ENCODE measurements around the gene OXNAD1. TPM values are rescaled to one million over a fixed set of nuclear protein-coding genes. Genes with fewer than 3 reads are reported as not detected.

Gene OXNAD1
- total RNA-seq, 1 experiment from 2014 or later = 23.7 TPM

DNA sequence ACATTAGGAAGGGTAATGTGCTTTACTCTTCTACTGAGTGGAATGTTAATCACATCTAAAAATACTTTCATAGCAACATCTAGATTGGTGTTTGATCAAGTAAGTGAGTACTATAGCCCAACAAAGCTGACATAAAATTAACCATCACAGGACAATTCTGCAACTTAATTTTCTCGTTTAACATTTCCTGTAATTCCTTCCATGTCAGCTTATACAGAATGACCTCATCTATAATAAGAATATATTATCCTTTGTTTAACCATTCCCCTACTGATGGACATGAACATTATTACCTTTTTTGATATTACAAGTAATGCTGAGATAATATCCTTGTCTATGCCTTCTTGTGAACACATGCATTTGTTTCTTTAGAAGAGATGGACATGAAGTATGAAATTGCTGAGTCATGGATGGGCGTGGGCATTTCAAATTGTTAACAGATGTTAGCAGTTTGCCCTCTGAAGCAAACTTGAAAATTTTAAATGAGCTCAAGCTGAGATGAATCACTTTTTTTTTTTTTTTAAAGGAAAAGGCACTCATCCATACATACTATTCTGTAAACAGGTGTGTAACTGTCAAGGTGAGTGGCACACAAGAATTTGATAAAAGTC is 85.1 kb downstream of the OXNAD1 start:
- no peak overlapping the region for H3K4me3 Mint-ChIP-seq
- H2BK20ac ChIP-seq (ENCODE audit: low read depth, low read length, poor library complexity, severe bottlenecking) = no peak overlapping the region
- WGBS (ENCODE audit: extremely low coverage, insufficient read length, low lambda C conversion rate) = no CpG with 5 or more reads among the region's 2 CpGs

More for the DNA sequence above, 85.1 kb downstream of the OXNAD1 start:
- no peak overlapping the region for H3K23ac ChIP-seq (ENCODE audit: insufficient read length, low read depth, low read length)
- H3K4me1 Mint-ChIP-seq = peaks cover 25 to 35% of the 10 kb centered on the region in 2 experiments
- no peak overlapping the region for H2AFZ ChIP-seq (ENCODE audit: low read length)
- no peaks in the 10 kb centered on the region for H3K23me2 ChIP-seq (ENCODE audit: insufficient read length, low read depth, low read length, poor library complexity, severe bottlenecking)
- H2AK5ac ChIP-seq (ENCODE audit: insufficient read length, low read length) = no peak overlapping the region
- no peak overlapping the region for H4K5ac ChIP-seq (ENCODE audit: insufficient read length, low read depth, low read length)
- H3K14ac ChIP-seq (ENCODE audit: insufficient read depth, low read length) = no peak overlapping the region
- H4K91ac ChIP-seq (ENCODE audit: insufficient read length, low read depth, low read length) = no peak overlapping the region
- no peak overlapping the region for H2BK120ac ChIP-seq (ENCODE audit: low read depth, low read length, poor library complexity, severe bottlenecking)
- H3K79me1 ChIP-seq (ENCODE audit: insufficient read depth, low read depth, low read length, poor library complexity, severe bottlenecking) = no peaks in the 10 kb centered on the region
- DNase-seq = no peak
- no peak overlapping the region for H3K27ac ChIP-seq (ENCODE audit: insufficient read length, low read depth, low read length)
- H3K4ac ChIP-seq (ENCODE audit: low read depth, low read length) = no peak overlapping the region
- no peaks in the 10 kb centered on the region for H3K79me2 ChIP-seq (ENCODE audit: insufficient read depth, low read length)
- H2BK12ac ChIP-seq (ENCODE audit: insufficient read length, low read depth, low read length) = no peak overlapping the region
- no peak overlapping the region for H3K18ac ChIP-seq (ENCODE audit: insufficient read length, low read depth, low read length)
- H3K4me1 ChIP-seq (ENCODE audit: insufficient read depth, low read length) = peaks cover 6% of the 10 kb centered on the region
- H3K27me3 ChIP-seq (ENCODE audit: insufficient read depth, low read length) = no peaks in the 10 kb centered on the region
- H2BK15ac ChIP-seq (ENCODE audit: low read depth, low read length) = no peak overlapping the region
- no peak overlapping the region for H2BK5ac ChIP-seq (ENCODE audit: insufficient read length, low read length)
- H3K56ac ChIP-seq (ENCODE audit: insufficient read length, low read depth, low read length) = no peak overlapping the region
- no peak overlapping the region for H4K8ac ChIP-seq (replicated peaks; ENCODE audit: insufficient read length, low read depth, low read length)
- no peaks in the 10 kb centered on the region for H3K27me3 Mint-ChIP-seq (ENCODE audit: low read depth)
- peaks cover 9 to 13% (median 12%) of the 10 kb centered on the region in 3 experiments; a peak in 6 of 7 replicates for H3K36me3 Mint-ChIP-seq (ENCODE audit: insufficient read depth in 1 of 3, low read depth in 3 of 3)
- H3K9me3 Mint-ChIP-seq = no peaks in the 10 kb centered on the region; a peak in 1 of 5 replicates
- H3K9me3 ChIP-seq (ENCODE audit: control insufficient read depth, low read depth, low read length) = no peaks in the 10 kb centered on the region
- no peaks in the 10 kb centered on the region for H4K20me1 ChIP-seq (ENCODE audit: control insufficient read depth, insufficient read depth, insufficient read length)
- H3K27ac Mint-ChIP-seq = no peak overlapping the region
- H3K9ac ChIP-seq (ENCODE audit: extremely low read depth, insufficient read length, low read length) = no peak overlapping the region
- H3K4me2 ChIP-seq (ENCODE audit: insufficient read depth, insufficient read length, low read length) = no peak overlapping the region
- no peak overlapping the region for H3T11ph ChIP-seq (ENCODE audit: low read length)
- TF ChIP-seq, protein P1, sequence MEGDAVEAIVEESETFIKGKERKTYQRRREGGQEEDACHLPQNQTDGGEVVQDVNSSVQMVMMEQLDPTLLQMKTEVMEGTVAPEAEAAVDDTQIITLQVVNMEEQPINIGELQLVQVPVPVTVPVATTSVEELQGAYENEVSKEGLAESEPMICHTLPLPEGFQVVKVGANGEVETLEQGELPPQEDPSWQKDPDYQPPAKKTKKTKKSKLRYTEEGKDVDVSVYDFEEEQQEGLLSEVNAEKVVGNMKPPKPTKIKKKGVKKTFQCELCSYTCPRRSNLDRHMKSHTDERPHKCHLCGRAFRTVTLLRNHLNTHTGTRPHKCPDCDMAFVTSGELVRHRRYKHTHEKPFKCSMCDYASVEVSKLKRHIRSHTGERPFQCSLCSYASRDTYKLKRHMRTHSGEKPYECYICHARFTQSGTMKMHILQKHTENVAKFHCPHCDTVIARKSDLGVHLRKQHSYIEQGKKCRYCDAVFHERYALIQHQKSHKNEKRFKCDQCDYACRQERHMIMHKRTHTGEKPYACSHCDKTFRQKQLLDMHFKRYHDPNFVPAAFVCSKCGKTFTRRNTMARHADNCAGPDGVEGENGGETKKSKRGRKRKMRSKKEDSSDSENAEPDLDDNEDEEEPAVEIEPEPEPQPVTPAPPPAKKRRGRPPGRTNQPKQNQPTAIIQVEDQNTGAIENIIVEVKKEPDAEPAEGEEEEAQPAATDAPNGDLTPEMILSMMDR (conservative IDR thresholded peaks at IDR 0.05) = no peak
